GM08714 (cell line): Measurements from ENCODE around the gene GPBP1L1.
"Not testable (repeated sequence)": the region's sequence is repeated elsewhere in the genome, so short reads cannot be mapped to it uniquely, and the experiment has no call there.

Experiments used
- H3K4me3 ChIP-seq: fragments of 200-500 bp; sonication (Bioruptor generic); 2 replicates; pipeline ENCODE4 v1.5.1; 2014; ENCODE audit warnings: mild to moderate bottlenecking, low read length, inconsistent platforms
- ZNF274 ChIP-seq: IDR thresholded peaks from 2 replicates; pipeline ENCODE4 v1.6.1; 2012; ENCODE audit warnings: mild to moderate bottlenecking, low read depth, low read length

GPBP1L1 gene

GRCh38 chr1:45687754-45688740 lies 1.7 kb upstream of the GPBP1L1 start, which contains the start of gene TMEM69:
Gene TMEM69, plus strand, starts transcription at chr1:45688181. Its CDS starts 2,888 bp downstream, at chr1:45691069.
- no peak for TF ChIP-seq ZNF274
- H3K4me3 ChIP-seq: peak within 1 kb of the TSS; percentile 78

- peak overlapping the region; percentile 78 for H3K4me3 ChIP-seq
- no peak for TF ChIP-seq ZNF274
These were observed 851 bp upstream of the GPBP1L1 start for GRCh38 chr1:45687014-45687753.

- no peak for TF ChIP-seq ZNF274
- peak overlapping the region; percentile 73 for H3K4me3 ChIP-seq
These were observed 382 bp downstream of the GPBP1L1 start for GRCh38 chr1:45686015-45686287.

GRCh38 chr1:45685308-45686014 lies 872 bp downstream of the GPBP1L1 start:
- TF ChIP-seq ZNF274: no peak
- H3K4me3 ChIP-seq: peak overlapping the region; percentile 73

DNA sequence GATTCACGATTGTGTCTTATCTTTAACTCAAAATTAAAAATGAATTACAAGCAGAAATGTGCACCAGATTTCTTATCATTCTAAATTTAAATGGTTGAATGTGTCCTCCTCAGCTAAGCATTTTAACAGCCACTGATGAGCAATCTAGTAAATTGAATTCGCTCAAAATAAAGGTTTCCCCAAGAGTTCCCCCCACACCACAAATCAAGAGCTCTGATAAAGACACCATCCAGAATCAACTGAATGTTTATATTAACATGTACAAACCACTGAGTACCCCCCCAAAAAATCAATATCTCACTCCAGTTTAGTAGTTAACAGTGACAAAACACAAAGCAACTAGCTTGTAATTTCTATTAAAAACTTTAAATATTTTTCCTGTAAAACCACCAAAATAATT lies 1.9 kb downstream of the GPBP1L1 start:
- peak overlapping the region; percentile 73; the same call in 1 of the 2 replicates for H3K4me3 ChIP-seq
- TF ChIP-seq ZNF274: no peak

DNA sequence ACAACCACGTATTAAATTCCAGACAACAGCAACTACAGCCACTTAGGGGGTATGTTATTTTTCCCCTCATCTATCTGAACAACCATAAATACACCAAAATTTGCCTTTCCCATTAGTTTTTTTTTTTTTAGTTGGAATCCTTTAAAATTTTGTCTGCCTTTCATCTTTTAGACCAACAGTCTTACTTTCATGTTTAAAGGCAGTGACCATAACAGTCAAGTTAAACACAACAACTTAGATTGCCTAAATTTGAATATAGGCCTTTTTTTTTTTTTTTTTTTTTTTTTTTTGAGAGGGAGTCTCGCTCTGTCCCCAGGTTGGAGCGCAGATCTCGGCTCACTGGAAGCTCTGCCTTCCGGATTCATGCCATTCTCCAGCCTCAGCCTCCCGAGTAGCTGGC lies 3.4 kb downstream of the GPBP1L1 start:
- H3K4me3 ChIP-seq: no peak overlapping the region
- TF ChIP-seq ZNF274: no peak

GRCh38 chr1:45679123-45679522 lies 7.2 kb downstream of the GPBP1L1 start:
- no peak for TF ChIP-seq ZNF274
- H3K4me3 ChIP-seq: no peak overlapping the region

DNA sequence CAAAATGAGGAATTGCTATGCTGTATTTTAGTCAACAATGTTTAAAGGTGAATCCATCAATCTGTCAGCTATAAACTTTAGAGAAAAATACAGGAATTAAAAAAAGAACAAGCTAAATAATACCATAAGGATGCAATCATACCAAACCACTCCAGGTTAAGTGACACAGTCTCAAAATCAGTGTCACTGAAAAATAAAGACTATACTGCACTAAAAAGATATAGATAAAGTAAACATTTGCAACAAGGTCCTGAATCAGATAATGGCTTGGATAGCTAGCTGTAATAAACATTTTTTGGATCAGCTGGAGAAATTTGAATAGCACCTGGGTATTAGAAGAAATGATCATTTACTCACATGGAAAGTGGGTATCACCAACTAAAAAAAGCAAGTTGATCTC lies 7.8 kb downstream of the GPBP1L1 start:
- H3K4me3 ChIP-seq: no peak overlapping the region
- TF ChIP-seq ZNF274: no peak

GRCh38 chr1:45677751-45678245 lies 8.5 kb downstream of the GPBP1L1 start:
- no peak overlapping the region for H3K4me3 ChIP-seq
- TF ChIP-seq ZNF274: no peak

DNA sequence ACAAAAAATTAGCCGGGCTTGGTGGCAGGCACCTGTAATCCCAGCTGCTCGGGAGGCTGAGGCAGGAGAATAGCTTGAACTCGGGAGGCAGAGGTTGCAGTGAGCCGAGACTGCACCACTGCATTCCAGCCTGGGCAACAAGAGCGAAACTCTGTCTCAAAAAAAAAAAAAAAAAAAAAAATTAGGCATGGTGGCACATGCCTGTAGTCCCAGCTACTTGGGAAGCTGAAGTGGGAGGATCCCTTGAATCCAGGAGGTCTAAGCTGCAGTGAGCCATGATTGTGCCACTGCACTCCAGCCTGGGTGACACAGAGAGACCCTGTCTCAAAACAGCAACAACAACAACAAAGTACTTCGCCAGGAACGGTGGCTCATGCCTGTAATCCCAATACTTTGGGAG lies 9.8 kb downstream of the GPBP1L1 start:
- not testable (repeated sequence) for H3K4me3 ChIP-seq

- no peak overlapping the region for H3K4me3 ChIP-seq
- TF ChIP-seq ZNF274: no peak
These were observed 11.9 kb downstream of the GPBP1L1 start for GRCh38 chr1:45674478-45674877.

DNA sequence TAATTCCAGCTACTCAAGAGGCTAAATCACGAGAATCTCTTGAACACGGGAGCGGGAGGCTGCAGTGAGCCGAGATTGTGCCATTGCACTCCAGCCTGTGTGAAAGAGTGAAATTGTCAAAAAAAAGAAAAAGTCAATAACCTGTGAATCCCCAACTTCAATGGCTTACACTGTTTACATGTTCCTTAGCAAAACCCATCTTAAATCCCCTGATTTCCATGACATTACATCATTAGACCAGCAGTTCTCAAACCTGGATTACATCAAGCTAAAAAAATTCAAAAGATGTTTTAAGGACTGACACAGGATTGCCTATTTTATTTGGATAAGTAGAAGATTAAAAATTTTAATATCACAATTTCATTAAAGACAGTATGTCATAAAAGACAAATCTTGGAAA lies 12.4 kb downstream of the GPBP1L1 start:
- TF ChIP-seq ZNF274: no peak
- no peak overlapping the region for H3K4me3 ChIP-seq

DNA sequence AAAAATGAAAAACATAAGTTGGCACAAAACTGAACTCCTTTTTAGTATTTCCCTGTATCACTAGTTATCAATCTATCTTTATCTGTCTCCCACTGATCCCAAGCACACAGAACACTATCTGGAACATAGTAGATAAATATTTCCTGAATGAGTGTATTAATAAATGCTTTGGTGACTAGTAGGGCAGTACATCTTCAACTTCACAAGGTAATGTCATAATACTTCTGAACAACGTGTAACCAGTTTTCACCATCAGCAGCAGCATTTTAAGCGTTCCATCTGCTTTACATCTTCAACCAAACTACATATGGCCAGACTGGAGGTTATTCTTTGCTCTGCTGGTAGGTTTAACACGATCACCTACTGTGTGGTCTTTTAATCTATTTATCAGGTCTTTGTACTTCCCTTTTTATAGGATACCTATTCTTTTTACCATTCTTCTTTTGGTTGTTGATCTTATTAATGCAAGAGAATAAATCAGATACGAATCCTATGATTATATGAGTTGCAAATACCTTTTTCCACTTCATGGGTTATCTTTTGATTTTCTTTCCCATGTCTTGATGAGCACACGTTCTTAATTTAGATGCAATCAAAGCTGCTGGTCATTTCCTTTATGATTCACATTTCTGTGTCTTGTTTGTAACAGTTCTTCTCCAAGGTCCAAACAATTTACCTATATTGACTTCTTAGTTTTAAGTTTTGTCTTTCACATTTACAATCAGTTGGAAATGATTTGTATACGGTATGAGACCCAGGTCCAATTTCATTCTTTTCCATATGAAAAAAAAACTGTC lies 16.3 kb downstream of the GPBP1L1 start:
- no peak for TF ChIP-seq ZNF274
- no peak overlapping the region for H3K4me3 ChIP-seq
